Skeletal muscle tissue (tissue), 4 donors: ENCODE data around the gene MLXIP. TPM values are rescaled to one million over a fixed set of nuclear protein-coding genes. Genes with fewer than 3 reads are reported as not detected.
"Not testable (repeated sequence)": the region's sequence is repeated elsewhere in the genome, so short reads cannot be mapped to it uniquely, and the experiment has no call there.

Source experiments
- H3K27ac ChIP-seq: one replicate; pipeline ENCODE4 v1.7.0; 2013; ENCODE audit warnings: mild to moderate bottlenecking, low read depth, low read length, inconsistent platforms
- H3K27me3 ChIP-seq, 3 donors: one replicate each; pipeline ENCODE4 v1.7.0; 2013; ENCODE audit warnings: low read length in 3 of 3; ENCODE audit not compliant: control insufficient read depth in 3 of 3, insufficient read depth in 3 of 3
- H3K36me3 ChIP-seq, 3 donors: one replicate each; pipeline ENCODE4 v1.7.0; 2013; ENCODE audit warnings: low read length in 3 of 3; ENCODE audit not compliant: control insufficient read depth in 3 of 3, insufficient read depth in 3 of 3
- H3K4me1 ChIP-seq, 3 donors: one replicate each; pipeline ENCODE4 v1.7.0; 2013; ENCODE audit warnings: low read length in 3 of 3, mild to moderate bottlenecking in 3 of 3; ENCODE audit not compliant: control insufficient read depth in 3 of 3, insufficient read depth in 3 of 3
- H3K4me3 ChIP-seq, 3 donors: one replicate each; pipeline ENCODE4 v1.7.0; 2013; ENCODE audit warnings: low read length in 3 of 3
- H3K9ac ChIP-seq, 3 donors: one replicate each; pipeline ENCODE4 v1.7.0; 2013; ENCODE audit warnings: low read length in 3 of 3, mild to moderate bottlenecking in 3 of 3, moderate library complexity in 2 of 3, low read depth in 1 of 3
- H3K9me3 ChIP-seq, 3 donors: one replicate each; pipeline ENCODE4 v1.7.0; 2013; ENCODE audit warnings: low read length in 3 of 3; ENCODE audit not compliant: control insufficient read depth in 3 of 3
- total RNA-seq: library from RNA; depleted of rRNA; stranded (reverse); fragments of >200 nt; gene quantifications from one replicate; pipeline ENCODE4 v1.2.3, GENCODE V29; 2014
- donor health status: Osteomylitis.

Gene MLXIP
- total RNA-seq, 1 donor from 2014 or later = 10.4 TPM

DNA sequence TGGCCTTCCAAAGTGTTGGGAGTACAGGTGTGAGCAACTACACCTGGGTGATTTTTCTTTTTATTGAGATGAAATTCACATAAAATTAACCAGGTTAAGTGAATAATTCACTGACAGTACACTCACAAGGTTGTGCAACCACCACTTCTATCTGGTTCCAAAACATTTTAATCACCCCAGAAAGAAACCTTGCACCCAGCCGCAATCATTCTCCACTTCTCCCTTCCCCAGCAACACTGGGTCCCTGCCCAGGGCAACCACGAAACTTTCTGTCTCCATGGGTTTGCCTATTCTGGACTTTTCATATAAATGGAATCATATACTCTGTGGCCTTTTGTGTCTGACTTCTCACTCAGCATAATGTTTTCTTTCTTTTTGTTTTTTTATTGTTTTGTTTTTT is 26.3 kb upstream of the MLXIP start:
- Histone ChIP-seq H3K9me3 (no peaks in the 10 kb centered on the region), H3K4me1 (peaks cover 24 to 48% (median 32%) of the 10 kb centered on the region in 3 donors), H3K27ac (peak overlapping the region; percentile 93), H3K27me3 (no peaks in the 10 kb centered on the region), H3K9ac (peak overlapping the region in 1 of 3 donors; percentile 45), H3K4me3 (no peak overlapping the region), H3K36me3 (peaks cover 11 to 17% (median 12%) of the 10 kb centered on the region in 3 donors)

- Histone ChIP-seq H3K36me3 (peaks cover 18 to 22% (median 21%) of the 10 kb centered on the region in 3 donors), H3K27me3 (no peaks in the 10 kb centered on the region), H3K27ac (peak overlapping the region; percentile 23), H3K4me3 (no peak overlapping the region), H3K9ac (peak overlapping the region in 2 of 3 donors; percentile 10 to 57), H3K9me3 (no peaks in the 10 kb centered on the region), H3K4me1 (peaks cover 24 to 45% (median 36%) of the 10 kb centered on the region in 3 donors)
Measured at GRCh38 chr12:122054842-122055520, 23.6 kb upstream of the MLXIP start.

DNA sequence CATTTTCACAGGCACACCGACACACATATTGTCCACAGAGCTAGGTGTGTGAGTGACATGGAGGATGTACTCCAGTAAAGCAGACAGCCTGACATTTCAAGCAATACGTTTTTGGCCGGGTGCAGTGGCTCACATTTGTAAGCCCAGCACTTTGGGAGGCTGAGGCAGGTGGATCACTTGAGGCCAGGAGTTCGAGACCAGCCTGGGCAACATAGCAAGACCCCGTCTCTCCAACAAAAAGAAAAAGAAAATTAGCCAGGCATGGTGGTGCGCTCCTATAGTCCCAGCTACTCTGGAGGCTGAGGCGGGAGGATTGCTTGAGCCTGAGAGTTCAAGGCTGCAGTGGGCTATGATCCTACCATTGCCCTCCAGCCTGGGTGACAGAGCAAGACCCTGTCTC is 22.1 kb upstream of the MLXIP start:
- not testable (repeated sequence) for H3K4me3 ChIP-seq, H3K9me3 ChIP-seq, H3K27me3 ChIP-seq, H3K27ac ChIP-seq
- peaks cover 15 to 31% (median 25%) of the 10 kb centered on the region in 3 donors for H3K4me1 ChIP-seq
- H3K9ac ChIP-seq = peak overlapping the region in 1 of 3 donors; percentile 40
- H3K36me3 ChIP-seq = peaks cover 23 to 26% (median 23%) of the 10 kb centered on the region in 3 donors

GRCh38 chr12:122057007-122057735 is 21.4 kb upstream of the MLXIP start:
- H3K36me3 ChIP-seq = peaks cover 23 to 26% (median 25%) of the 10 kb centered on the region in 3 donors
- H3K4me1 ChIP-seq = peaks cover 10 to 28% (median 23%) of the 10 kb centered on the region in 3 donors
- H3K4me3 ChIP-seq = no peak overlapping the region

GRCh38 chr12:122057769-122058168 is 20.8 kb upstream of the MLXIP start:
- Histone ChIP-seq H3K27me3 (no peaks in the 10 kb centered on the region), H3K36me3 (peaks cover 23 to 26% (median 25%) of the 10 kb centered on the region in 3 donors), H3K9ac (no peak overlapping the region)

More at GRCh38 chr12:122057007-122057735, 21.4 kb upstream of the MLXIP start:
- Histone ChIP-seq H3K9ac (no peak overlapping the region), H3K27me3 (no peaks in the 10 kb centered on the region), H3K9me3 (no peaks in the 10 kb centered on the region), H3K27ac (no peak overlapping the region)

GRCh38 chr12:122058549-122059149 is 19.9 kb upstream of the MLXIP start:
- H3K9ac ChIP-seq = no peak overlapping the region
- no peak overlapping the region for H3K27ac ChIP-seq
- no peaks in the 10 kb centered on the region for H3K27me3 ChIP-seq
- no peak overlapping the region for H3K4me3 ChIP-seq
- H3K4me1 ChIP-seq = peaks cover 21 to 39% (median 34%) of the 10 kb centered on the region in 3 donors
- no peaks in the 10 kb centered on the region for H3K9me3 ChIP-seq
- H3K36me3 ChIP-seq = peaks cover 23 to 26% (median 25%) of the 10 kb centered on the region in 3 donors

More at GRCh38 chr12:122057769-122058168, 20.8 kb upstream of the MLXIP start:
- Histone ChIP-seq H3K9me3 (no peaks in the 10 kb centered on the region), H3K27ac (no peak overlapping the region), H3K4me1 (peaks cover 12 to 30% (median 27%) of the 10 kb centered on the region in 3 donors), H3K4me3 (no peak overlapping the region)

- H3K4me3 ChIP-seq = no peak overlapping the region
- H3K9ac ChIP-seq = peak overlapping the region in 1 of 3 donors; percentile 25
- peaks cover 23 to 26% (median 25%) of the 10 kb centered on the region in 3 donors for H3K36me3 ChIP-seq
- no peaks in the 10 kb centered on the region for H3K9me3 ChIP-seq
- H3K27me3 ChIP-seq = no peaks in the 10 kb centered on the region
- peaks cover 28 to 41% (median 40%) of the 10 kb centered on the region in 3 donors for H3K4me1 ChIP-seq
- no peak overlapping the region for H3K27ac ChIP-seq
Measured at GRCh38 chr12:122059203-122059960, 19.2 kb upstream of the MLXIP start.

GRCh38 chr12:122060081-122060501 is 18.5 kb upstream of the MLXIP start:
- H3K27ac ChIP-seq = no peak overlapping the region
- no peak overlapping the region for H3K4me3 ChIP-seq
- no peaks in the 10 kb centered on the region for H3K9me3 ChIP-seq
- peaks cover 28 to 41% (median 40%) of the 10 kb centered on the region in 3 donors for H3K4me1 ChIP-seq
- H3K9ac ChIP-seq = no peak overlapping the region
- no peaks in the 10 kb centered on the region for H3K27me3 ChIP-seq
- H3K36me3 ChIP-seq = peaks cover 21 to 26% (median 23%) of the 10 kb centered on the region in 3 donors

DNA sequence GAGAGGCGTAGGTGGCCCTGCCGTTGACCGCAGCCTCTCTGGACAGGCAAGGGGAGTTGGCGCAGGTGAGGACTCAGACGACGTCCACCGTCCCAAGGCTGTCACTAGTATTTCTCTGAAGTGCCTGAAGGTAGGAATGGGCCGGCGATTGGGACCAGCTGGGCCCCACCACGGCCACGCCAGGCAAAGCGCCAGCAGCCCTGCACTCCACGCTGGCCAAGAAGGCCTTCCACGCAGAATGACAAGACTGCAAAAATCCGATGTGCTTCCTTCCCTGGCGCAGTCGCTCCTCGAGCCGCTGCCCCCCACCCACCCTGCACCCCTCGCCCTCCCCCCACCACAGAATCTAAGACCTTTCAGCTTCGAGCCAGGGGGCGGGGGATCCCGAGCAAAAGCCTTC is 17.3 kb upstream of the MLXIP start:
- Histone ChIP-seq H3K27me3 (no peaks in the 10 kb centered on the region), H3K4me3 (no peak overlapping the region), H3K9ac (no peak overlapping the region), H3K27ac (no peak overlapping the region), H3K9me3 (no peaks in the 10 kb centered on the region), H3K36me3 (peaks cover 18 to 26% (median 20%) of the 10 kb centered on the region in 3 donors), H3K4me1 (peaks cover 28 to 35% (median 31%) of the 10 kb centered on the region in 3 donors)
